ACHN (cell line): ENCODE results near the gene ADAM21.
"Not testable (repeated sequence)": the region's sequence is repeated elsewhere in the genome, so short reads cannot be mapped to it uniquely, and the experiment has no call there.

ENCODE experiments used
- DNase-seq: peaks from one replicate; pipeline ENCODE4 v3.0.0-alpha.2; 2015
- in situ Hi-C: cut with HindIII; loops from 2 replicates; pipeline ENCODE4 v1.10.0; 2017; ENCODE audit warnings: low sequenced_read_pairs, low pct_ligation_motif_present, low pct_unique_long_range_greater_than_20kb

The ADAM21 gene

DNA sequence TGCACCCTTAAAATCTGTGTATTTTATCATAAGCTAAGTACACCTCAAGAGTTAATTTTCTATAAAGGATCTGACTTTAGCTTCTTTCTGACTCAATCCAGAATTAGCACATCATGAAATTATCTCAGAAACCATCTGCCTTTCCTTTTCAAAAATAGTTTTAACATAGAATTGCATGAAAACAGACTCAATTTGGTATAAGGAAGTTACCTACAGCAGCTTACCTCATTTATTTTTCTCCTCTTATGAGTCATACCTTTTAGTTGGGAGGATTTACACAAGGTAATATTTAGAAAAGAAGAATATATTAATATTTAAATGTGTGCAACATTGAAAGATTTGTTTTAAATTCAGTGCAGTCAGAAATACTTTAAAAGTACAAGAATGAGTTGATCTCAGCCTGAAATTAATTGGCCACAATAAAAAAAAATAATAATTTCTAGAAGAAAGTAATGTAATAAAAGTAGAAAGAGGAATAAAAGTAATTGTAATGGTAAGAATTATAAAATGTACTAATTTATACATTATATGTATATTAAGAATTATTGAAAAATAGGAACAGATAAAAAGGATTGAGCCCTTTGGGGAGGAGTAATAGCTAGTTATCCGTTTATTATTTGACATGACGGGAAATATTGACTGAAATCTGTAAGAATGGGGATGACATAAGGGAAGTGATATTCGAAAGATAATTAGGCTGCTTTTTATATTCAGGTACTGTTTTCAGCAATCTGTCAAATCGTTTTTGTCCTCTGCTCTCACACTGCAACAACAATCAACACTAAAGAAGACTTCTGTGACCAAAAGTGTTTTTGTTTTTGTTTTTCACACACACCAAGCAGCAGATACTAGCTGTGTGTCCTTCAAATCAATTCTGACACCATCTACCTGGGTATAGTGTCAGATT is 20.5 kb downstream of the ADAM21 start:
- no peak for DNase-seq
- in situ Hi-C loops: no loop called here

DNA sequence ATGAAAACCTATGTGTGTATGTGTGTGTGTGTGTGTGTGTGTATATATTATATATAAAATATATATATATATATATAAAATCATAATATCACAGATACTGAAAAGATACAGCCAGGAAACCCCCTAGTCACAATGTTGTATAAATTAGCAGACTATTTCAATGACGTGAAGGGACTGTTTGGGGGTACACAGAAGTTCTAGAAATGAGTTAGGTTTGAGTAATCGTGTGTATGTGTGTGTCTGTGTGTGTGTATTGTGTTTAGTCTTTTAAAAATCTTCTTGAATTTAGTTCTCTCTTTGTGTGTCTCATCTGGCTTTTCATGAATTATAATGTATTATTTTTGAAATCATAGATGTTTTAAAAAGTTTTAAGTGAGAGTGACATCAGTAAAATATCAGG is 21.9 kb downstream of the ADAM21 start:
- in situ Hi-C loops: no loop called here
- no peak for DNase-seq

DNA sequence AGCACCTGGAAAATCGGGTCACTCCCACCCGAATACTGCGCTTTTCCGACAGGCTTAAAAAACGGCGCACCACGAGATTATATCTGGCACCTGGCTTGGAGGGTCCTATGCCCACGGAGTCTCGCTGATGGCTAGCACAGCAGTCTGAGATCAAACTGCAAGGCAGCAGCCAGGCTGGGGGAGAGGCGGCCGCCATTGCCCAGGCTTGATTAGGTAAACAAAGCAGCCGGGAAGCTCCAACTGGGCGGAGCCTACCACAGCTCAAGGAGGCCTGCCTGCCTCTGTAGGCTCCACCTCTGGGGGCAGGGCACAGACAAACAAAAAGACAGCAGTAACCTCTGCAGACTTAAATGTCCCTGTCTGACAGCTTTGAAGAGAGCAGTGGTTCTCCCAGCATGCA is 23.5 kb downstream of the ADAM21 start:
- in situ Hi-C loops, DNase-seq: not testable (repeated sequence)

DNA sequence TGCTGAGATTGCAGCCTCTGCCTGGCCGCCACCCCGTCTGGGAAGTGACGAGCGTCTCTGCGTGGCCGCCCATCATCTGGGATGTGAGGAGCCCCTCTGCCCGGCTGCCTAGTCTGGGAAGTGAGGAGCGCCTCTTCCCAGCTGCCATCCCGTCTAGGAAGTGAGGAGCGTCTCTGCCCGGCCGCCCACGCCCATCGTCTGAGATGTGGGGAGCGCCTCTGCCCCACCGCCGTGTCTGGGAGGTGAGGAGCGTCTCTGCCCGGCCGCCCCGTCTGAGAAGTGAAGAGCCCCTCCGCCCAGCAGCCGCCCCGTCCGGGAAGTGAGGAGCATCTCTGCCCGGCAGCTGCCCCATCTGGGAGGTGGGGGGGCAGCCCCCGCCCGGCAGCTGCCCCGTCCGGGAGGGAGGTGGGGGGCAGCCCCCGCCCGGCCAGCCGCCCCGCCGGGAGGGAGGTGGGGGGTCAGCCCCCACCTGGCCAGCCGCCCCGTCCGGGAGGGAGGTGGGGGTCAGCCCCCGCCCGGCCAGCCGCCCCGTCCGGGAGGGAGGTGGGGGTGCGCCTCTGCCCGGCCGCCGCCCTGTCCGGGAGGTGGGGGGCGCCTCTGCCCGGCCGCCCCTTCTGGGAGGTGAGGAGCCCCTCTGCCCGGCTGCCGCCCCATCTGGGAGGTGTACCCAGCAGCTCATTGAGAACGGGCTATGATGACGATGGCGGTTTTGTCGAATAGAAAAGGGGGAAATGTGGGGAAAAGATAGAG is 25.6 kb downstream of the ADAM21 start:
- DNase-seq, in situ Hi-C loops: not testable (repeated sequence)

DNA sequence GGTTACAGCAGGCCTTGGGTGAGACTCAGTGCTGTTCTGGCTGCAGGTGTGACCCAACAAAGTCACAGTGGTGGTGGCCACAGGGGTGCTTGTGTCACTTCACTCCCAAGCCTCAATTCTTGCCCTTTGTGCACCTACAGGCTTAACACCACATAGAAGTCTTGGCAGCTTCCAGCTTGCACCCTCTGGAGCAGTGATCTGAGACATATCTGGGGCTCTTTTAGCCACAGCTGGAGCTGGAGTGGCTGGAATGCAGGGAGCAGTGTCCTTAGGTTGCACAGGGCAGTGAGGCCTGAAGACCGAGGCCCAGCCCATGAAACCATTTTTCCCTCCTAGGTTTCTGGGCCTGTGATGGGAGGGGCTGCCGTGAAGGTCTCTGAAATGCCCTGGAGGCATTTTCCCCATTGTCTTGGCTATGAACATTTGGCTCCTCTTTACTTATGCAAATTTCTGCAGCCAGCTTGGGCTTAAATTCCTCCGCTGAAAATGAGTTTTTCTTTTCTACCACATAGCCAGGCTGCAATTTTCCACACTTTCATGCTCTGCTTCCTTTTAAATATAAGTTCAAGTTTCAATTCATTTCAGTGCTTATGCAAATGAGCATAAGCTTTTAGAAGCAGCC is 37.7 kb downstream of the ADAM21 start:
- no peak for DNase-seq
- in situ Hi-C loops: no loop called here

- in situ Hi-C loops: no loop called here
- DNase-seq: no peak
These were observed 46.2 kb downstream of the ADAM21 start for GRCh38 chr14:70498191-70498590.
